HUES48 (cell line): ENCODE data around the gene USP34.

Source experiments
- H3K27ac ChIP-seq: one replicate; pipeline ENCODE4 v1.7.0; 2013; ENCODE audit warnings: low read depth, low read length, inconsistent platforms
- H3K27me3 ChIP-seq: 2 replicates; pipeline ENCODE4 v1.6.1; 2013; ENCODE audit warnings: mild to moderate bottlenecking, low read length; ENCODE audit not compliant: control insufficient read depth, insufficient read depth
- H3K36me3 ChIP-seq: 2 replicates; pipeline ENCODE4 v1.6.1; 2013; ENCODE audit warnings: low read length; ENCODE audit not compliant: control insufficient read depth, insufficient read depth
- H3K4me1 ChIP-seq: 2 replicates; pipeline ENCODE4 v1.6.1; 2013; ENCODE audit warnings: mild to moderate bottlenecking, low read length; ENCODE audit not compliant: control insufficient read depth, insufficient read depth
- H3K4me3 ChIP-seq: 2 replicates; pipeline ENCODE4 v1.5.1; 2013; ENCODE audit warnings: mild to moderate bottlenecking, low read depth, low read length
- H3K9ac ChIP-seq: 2 replicates; pipeline ENCODE4 v1.6.1; 2013; ENCODE audit warnings: mild to moderate bottlenecking, low read depth, low read length, moderate library complexity
- H3K9me3 ChIP-seq: 2 replicates; pipeline ENCODE4 v1.6.1; 2013; ENCODE audit warnings: low read length; ENCODE audit not compliant: control insufficient read depth, insufficient read depth

The USP34 gene

GRCh38 chr2:61367177-61367576 is 103.7 kb downstream of the USP34 start:
- Histone ChIP-seq H3K27ac (no peak overlapping the region), H3K4me1 (no peaks in the 10 kb centered on the region), H3K4me3 (no peak overlapping the region), H3K36me3 (peaks cover 51% of the 10 kb centered on the region), H3K9me3 (no peaks in the 10 kb centered on the region), H3K27me3 (no peaks in the 10 kb centered on the region), H3K9ac (no peak overlapping the region)

- Histone ChIP-seq H3K4me3 (no peak overlapping the region), H3K36me3 (peaks cover 29% of the 10 kb centered on the region), H3K9ac (no peak overlapping the region), H3K27me3 (no peaks in the 10 kb centered on the region), H3K4me1 (no peaks in the 10 kb centered on the region), H3K9me3 (no peaks in the 10 kb centered on the region), H3K27ac (no peak overlapping the region)
Measured at GRCh38 chr2:61363580-61363979, 107.3 kb downstream of the USP34 start.

- H3K4me1 ChIP-seq, result no peaks in the 10 kb centered on the region
Measured at GRCh38 chr2:61362873-61363272, 108.0 kb downstream of the USP34 start.

GRCh38 chr2:61361068-61361467 is 109.8 kb downstream of the USP34 start:
- H3K27me3 ChIP-seq, result no peaks in the 10 kb centered on the region
- H3K9ac ChIP-seq, result no peak overlapping the region
- no peak overlapping the region for H3K4me3 ChIP-seq
- H3K9me3 ChIP-seq, result no peaks in the 10 kb centered on the region
- H3K4me1 ChIP-seq, result peaks cover 4% of the 10 kb centered on the region; the same call in 1 of the 2 replicates
- peaks cover 14% of the 10 kb centered on the region for H3K36me3 ChIP-seq
- H3K27ac ChIP-seq, result no peak overlapping the region

More at GRCh38 chr2:61362873-61363272, 108.0 kb downstream of the USP34 start:
- no peak overlapping the region for H3K27ac ChIP-seq
- no peak overlapping the region for H3K4me3 ChIP-seq
- no peaks in the 10 kb centered on the region for H3K27me3 ChIP-seq
- H3K9ac ChIP-seq, result no peak overlapping the region
- H3K9me3 ChIP-seq, result no peaks in the 10 kb centered on the region
- peaks cover 27% of the 10 kb centered on the region for H3K36me3 ChIP-seq

GRCh38 chr2:61359058-61359457 is 111.8 kb downstream of the USP34 start:
- no peak overlapping the region for H3K4me3 ChIP-seq
- peaks cover 14% of the 10 kb centered on the region for H3K36me3 ChIP-seq
- H3K9ac ChIP-seq, result no peak overlapping the region
- H3K9me3 ChIP-seq, result no peaks in the 10 kb centered on the region
- H3K27me3 ChIP-seq, result no peaks in the 10 kb centered on the region
- peaks cover 18% of the 10 kb centered on the region for H3K4me1 ChIP-seq
- no peak overlapping the region for H3K27ac ChIP-seq

GRCh38 chr2:61357681-61358080 is 113.2 kb downstream of the USP34 start:
- H3K9ac ChIP-seq, result no peak overlapping the region
- H3K27me3 ChIP-seq, result no peaks in the 10 kb centered on the region
- peaks cover 5% of the 10 kb centered on the region; the same call in 1 of the 2 replicates for H3K36me3 ChIP-seq
- no peak overlapping the region for H3K27ac ChIP-seq
- H3K9me3 ChIP-seq, result no peaks in the 10 kb centered on the region
- peaks cover 18% of the 10 kb centered on the region for H3K4me1 ChIP-seq
- H3K4me3 ChIP-seq, result no peak overlapping the region

GRCh38 chr2:61356958-61357350 is 113.9 kb downstream of the USP34 start:
- no peaks in the 10 kb centered on the region for H3K27me3 ChIP-seq
- H3K4me1 ChIP-seq, result peaks cover 20% of the 10 kb centered on the region
- no peak overlapping the region for H3K9ac ChIP-seq
- H3K9me3 ChIP-seq, result no peaks in the 10 kb centered on the region
- no peak overlapping the region for H3K4me3 ChIP-seq
- H3K27ac ChIP-seq, result no peak overlapping the region
- peaks cover 5% of the 10 kb centered on the region; the same call in 1 of the 2 replicates for H3K36me3 ChIP-seq

- Histone ChIP-seq H3K27me3 (no peaks in the 10 kb centered on the region), H3K9ac (no peak overlapping the region), H3K4me1 (peaks cover 25% of the 10 kb centered on the region), H3K9me3 (no peaks in the 10 kb centered on the region), H3K36me3 (peaks cover 5% of the 10 kb centered on the region; the same call in 1 of the 2 replicates), H3K27ac (no peak overlapping the region), H3K4me3 (no peak overlapping the region)
Measured at GRCh38 chr2:61356261-61356957, 114.5 kb downstream of the USP34 start.

- no peak overlapping the region for H3K4me3 ChIP-seq
- H3K9me3 ChIP-seq, result no peaks in the 10 kb centered on the region
- H3K27ac ChIP-seq, result peak overlapping the region; percentile 31
- H3K4me1 ChIP-seq, result peaks cover 25% of the 10 kb centered on the region
- peaks cover 12% of the 10 kb centered on the region for H3K36me3 ChIP-seq
- no peak overlapping the region for H3K9ac ChIP-seq
- no peaks in the 10 kb centered on the region for H3K27me3 ChIP-seq
Measured at GRCh38 chr2:61354543-61355197, 116.2 kb downstream of the USP34 start.

GRCh38 chr2:61353909-61354308 is 117.0 kb downstream of the USP34 start:
- Histone ChIP-seq H3K9ac (no peak overlapping the region), H3K27me3 (no peaks in the 10 kb centered on the region), H3K4me1 (peaks cover 25% of the 10 kb centered on the region), H3K9me3 (no peaks in the 10 kb centered on the region), H3K36me3 (peaks cover 20% of the 10 kb centered on the region), H3K4me3 (no peak overlapping the region), H3K27ac (no peak overlapping the region)

- H3K9me3 ChIP-seq, result no peaks in the 10 kb centered on the region
- H3K27ac ChIP-seq, result no peak overlapping the region
- H3K27me3 ChIP-seq, result no peaks in the 10 kb centered on the region
- no peak overlapping the region for H3K9ac ChIP-seq
- H3K4me3 ChIP-seq, result no peak overlapping the region
- peaks cover 45% of the 10 kb centered on the region for H3K36me3 ChIP-seq
- peaks cover 18% of the 10 kb centered on the region for H3K4me1 ChIP-seq
Measured at GRCh38 chr2:61350777-61351176, 120.1 kb downstream of the USP34 start.
